HL-60 (cell line): ENCODE data around the gene CITED2.

ENCODE experiments used
- TF ChIP-seq, protein P1 (sequence below): IDR thresholded peaks from one replicate; pipeline ENCODE4 v1.5.1; 2011; ENCODE audit warnings: low read length, control low read depth, inconsistent platforms; ENCODE audit not compliant: insufficient read depth
- TF ChIP-seq, protein P2 (sequence below): IDR thresholded peaks from 2 replicates; pipeline ENCODE4 v1.6.1; 2012; ENCODE audit warnings: low read depth; ENCODE audit not compliant: insufficient replicate concordance

DNA sequence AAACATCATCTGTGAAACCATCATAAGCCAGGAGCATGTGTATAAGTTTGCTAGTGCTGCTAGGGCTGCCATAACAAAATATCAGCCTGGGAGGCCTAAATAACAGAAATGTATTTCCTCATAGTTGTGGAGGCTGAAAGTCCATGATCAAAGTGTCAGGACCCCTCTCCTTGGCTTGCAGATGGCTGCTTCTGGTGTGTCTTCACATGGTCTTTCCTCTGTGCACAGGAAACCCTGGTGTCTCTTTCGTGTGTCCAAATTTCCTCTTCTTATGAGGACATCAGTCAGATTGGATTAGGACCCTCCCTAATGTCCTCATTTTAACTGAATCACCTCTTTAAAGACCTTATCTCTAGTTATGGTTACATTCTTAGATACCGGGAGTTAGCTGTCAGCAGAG is 6.2 kb upstream of the CITED2 start:
- TF ChIP-seq, protein P1, sequence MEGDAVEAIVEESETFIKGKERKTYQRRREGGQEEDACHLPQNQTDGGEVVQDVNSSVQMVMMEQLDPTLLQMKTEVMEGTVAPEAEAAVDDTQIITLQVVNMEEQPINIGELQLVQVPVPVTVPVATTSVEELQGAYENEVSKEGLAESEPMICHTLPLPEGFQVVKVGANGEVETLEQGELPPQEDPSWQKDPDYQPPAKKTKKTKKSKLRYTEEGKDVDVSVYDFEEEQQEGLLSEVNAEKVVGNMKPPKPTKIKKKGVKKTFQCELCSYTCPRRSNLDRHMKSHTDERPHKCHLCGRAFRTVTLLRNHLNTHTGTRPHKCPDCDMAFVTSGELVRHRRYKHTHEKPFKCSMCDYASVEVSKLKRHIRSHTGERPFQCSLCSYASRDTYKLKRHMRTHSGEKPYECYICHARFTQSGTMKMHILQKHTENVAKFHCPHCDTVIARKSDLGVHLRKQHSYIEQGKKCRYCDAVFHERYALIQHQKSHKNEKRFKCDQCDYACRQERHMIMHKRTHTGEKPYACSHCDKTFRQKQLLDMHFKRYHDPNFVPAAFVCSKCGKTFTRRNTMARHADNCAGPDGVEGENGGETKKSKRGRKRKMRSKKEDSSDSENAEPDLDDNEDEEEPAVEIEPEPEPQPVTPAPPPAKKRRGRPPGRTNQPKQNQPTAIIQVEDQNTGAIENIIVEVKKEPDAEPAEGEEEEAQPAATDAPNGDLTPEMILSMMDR, result no peak
- TF ChIP-seq, protein P2, sequence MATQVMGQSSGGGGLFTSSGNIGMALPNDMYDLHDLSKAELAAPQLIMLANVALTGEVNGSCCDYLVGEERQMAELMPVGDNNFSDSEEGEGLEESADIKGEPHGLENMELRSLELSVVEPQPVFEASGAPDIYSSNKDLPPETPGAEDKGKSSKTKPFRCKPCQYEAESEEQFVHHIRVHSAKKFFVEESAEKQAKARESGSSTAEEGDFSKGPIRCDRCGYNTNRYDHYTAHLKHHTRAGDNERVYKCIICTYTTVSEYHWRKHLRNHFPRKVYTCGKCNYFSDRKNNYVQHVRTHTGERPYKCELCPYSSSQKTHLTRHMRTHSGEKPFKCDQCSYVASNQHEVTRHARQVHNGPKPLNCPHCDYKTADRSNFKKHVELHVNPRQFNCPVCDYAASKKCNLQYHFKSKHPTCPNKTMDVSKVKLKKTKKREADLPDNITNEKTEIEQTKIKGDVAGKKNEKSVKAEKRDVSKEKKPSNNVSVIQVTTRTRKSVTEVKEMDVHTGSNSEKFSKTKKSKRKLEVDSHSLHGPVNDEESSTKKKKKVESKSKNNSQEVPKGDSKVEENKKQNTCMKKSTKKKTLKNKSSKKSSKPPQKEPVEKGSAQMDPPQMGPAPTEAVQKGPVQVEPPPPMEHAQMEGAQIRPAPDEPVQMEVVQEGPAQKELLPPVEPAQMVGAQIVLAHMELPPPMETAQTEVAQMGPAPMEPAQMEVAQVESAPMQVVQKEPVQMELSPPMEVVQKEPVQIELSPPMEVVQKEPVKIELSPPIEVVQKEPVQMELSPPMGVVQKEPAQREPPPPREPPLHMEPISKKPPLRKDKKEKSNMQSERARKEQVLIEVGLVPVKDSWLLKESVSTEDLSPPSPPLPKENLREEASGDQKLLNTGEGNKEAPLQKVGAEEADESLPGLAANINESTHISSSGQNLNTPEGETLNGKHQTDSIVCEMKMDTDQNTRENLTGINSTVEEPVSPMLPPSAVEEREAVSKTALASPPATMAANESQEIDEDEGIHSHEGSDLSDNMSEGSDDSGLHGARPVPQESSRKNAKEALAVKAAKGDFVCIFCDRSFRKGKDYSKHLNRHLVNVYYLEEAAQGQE, result no peak
